GM13976 (cell line): Measurements from ENCODE around the gene MEIS2.

Experiments
- DNase-seq: peaks from one replicate; pipeline ENCODE4 v3.0.0; 2012; ENCODE audit warnings: low spot score
- CTCF ChIP-seq: IDR thresholded peaks from 2 replicates; pipeline ENCODE4 v1.5.1; 2012; ENCODE audit warnings: borderline replicate concordance, mild to moderate bottlenecking; ENCODE audit not compliant: insufficient read depth; ENCODE audit errors: extremely low read depth, missing control alignments, control extremely low read depth
- in situ Hi-C: fragments of 300-500 bp; cut with MboI; formaldehyde crosslinking; loops from one replicate; pipeline ENCODE4 v1.12.0; 2022; ENCODE audit warnings: low sequenced_read_pairs, mixed read lengths, inconsistent platforms; ENCODE audit not compliant: unreplicated experiment

MEIS2 gene

GRCh38 chr15:36940219-36940618 lies 160.1 kb downstream of the MEIS2 start:
- in situ Hi-C loops = no loop called here
- no peak for DNase-seq
- no peak for TF ChIP-seq CTCF

- DNase-seq = no peak
- in situ Hi-C loops = no loop called here
- no peak for TF ChIP-seq CTCF
Observed at GRCh38 chr15:36938764-36939163, 161.6 kb downstream of the MEIS2 start.

GRCh38 chr15:36938131-36938530 lies 162.2 kb downstream of the MEIS2 start:
- no peak for DNase-seq
- TF ChIP-seq CTCF = no peak
- in situ Hi-C loops = no loop called here

- no peak for TF ChIP-seq CTCF
- in situ Hi-C loops = no loop called here
Observed at GRCh38 chr15:36936613-36937012, 163.7 kb downstream of the MEIS2 start.

GRCh38 chr15:36933255-36933990 lies 166.9 kb downstream of the MEIS2 start:
- in situ Hi-C loops = no loop called here
- no peak for TF ChIP-seq CTCF
- no peak for DNase-seq

More at GRCh38 chr15:36936613-36937012, 163.7 kb downstream of the MEIS2 start:
- DNase-seq = no peak

- in situ Hi-C loops = no loop called here
- no peak for TF ChIP-seq CTCF
- DNase-seq = no peak
Observed at GRCh38 chr15:36932070-36932469, 168.3 kb downstream of the MEIS2 start.
